HL-60 (cell line): ENCODE data around the gene TRAF4.
A peak's percentile ranks its signal among the peaks of the same experiment; 100 is the strongest.
"Not testable (repeated sequence)": the region's sequence is repeated elsewhere in the genome, so short reads cannot be mapped to it uniquely, and the experiment has no call there.

Experiments used
- DNase-seq, 2 experiments: peaks; one replicate each; pipeline ENCODE4 v3.0.0-alpha.2; 2010 to 2020; ENCODE audit warnings: low read depth in 1 of 2, low spot score in 1 of 2
- H3K27ac ChIP-seq: fragments of 250-450 bp; sonication (Bioruptor Pico); replicated peaks from 2 replicates; pipeline ENCODE4 v1.5.1; 2020; ENCODE audit warnings: mild to moderate bottlenecking, moderate library complexity
- H3K27me3 ChIP-seq: fragments of 250-450 bp; sonication (Bioruptor Pico); 2 replicates; pipeline ENCODE4 v1.5.1; 2021; ENCODE audit warnings: mild to moderate bottlenecking, moderate library complexity; ENCODE audit not compliant: insufficient read depth, poor library complexity, severe bottlenecking
- H3K4me3 ChIP-seq: replicated peaks from 2 replicates; pipeline ENCODE4 v1.5.1; 2011; ENCODE audit warnings: mild to moderate bottlenecking, control low read depth, low read length; ENCODE audit not compliant: insufficient read depth
- CTCF ChIP-seq: IDR thresholded peaks from one replicate; pipeline ENCODE4 v1.5.1; 2011; ENCODE audit warnings: low read length, control low read depth, inconsistent platforms; ENCODE audit not compliant: insufficient read depth
- GABPA ChIP-seq: IDR thresholded peaks from 2 replicates; pipeline ENCODE4 v1.6.1; 2012; ENCODE audit warnings: low read depth
- POLR2AphosphoS5 ChIP-seq: IDR thresholded peaks from 2 replicates; pipeline ENCODE4 v1.6.1; 2012; ENCODE audit warnings: low read depth
- SPI1 ChIP-seq: IDR thresholded peaks from 2 replicates; pipeline ENCODE4 v1.6.1; 2012; ENCODE audit warnings: low read depth, mild to moderate bottlenecking, borderline replicate concordance
- TF ChIP-seq, protein P1 (sequence below): IDR thresholded peaks from 2 replicates; pipeline ENCODE4 v1.6.1; 2012; ENCODE audit warnings: low read depth; ENCODE audit not compliant: insufficient replicate concordance

TRAF4 gene

GRCh38 chr17:28718333-28719020 is 25.3 kb upstream of the TRAF4 start:
- no peak for TF ChIP-seq GABPA
- no peak for TF ChIP-seq SPI1
- no peak for TF ChIP-seq CTCF
- no peak for TF ChIP-seq POLR2AphosphoS5
- TF ChIP-seq, protein P1, sequence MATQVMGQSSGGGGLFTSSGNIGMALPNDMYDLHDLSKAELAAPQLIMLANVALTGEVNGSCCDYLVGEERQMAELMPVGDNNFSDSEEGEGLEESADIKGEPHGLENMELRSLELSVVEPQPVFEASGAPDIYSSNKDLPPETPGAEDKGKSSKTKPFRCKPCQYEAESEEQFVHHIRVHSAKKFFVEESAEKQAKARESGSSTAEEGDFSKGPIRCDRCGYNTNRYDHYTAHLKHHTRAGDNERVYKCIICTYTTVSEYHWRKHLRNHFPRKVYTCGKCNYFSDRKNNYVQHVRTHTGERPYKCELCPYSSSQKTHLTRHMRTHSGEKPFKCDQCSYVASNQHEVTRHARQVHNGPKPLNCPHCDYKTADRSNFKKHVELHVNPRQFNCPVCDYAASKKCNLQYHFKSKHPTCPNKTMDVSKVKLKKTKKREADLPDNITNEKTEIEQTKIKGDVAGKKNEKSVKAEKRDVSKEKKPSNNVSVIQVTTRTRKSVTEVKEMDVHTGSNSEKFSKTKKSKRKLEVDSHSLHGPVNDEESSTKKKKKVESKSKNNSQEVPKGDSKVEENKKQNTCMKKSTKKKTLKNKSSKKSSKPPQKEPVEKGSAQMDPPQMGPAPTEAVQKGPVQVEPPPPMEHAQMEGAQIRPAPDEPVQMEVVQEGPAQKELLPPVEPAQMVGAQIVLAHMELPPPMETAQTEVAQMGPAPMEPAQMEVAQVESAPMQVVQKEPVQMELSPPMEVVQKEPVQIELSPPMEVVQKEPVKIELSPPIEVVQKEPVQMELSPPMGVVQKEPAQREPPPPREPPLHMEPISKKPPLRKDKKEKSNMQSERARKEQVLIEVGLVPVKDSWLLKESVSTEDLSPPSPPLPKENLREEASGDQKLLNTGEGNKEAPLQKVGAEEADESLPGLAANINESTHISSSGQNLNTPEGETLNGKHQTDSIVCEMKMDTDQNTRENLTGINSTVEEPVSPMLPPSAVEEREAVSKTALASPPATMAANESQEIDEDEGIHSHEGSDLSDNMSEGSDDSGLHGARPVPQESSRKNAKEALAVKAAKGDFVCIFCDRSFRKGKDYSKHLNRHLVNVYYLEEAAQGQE, result no peak
- peaks cover 7% of the 10 kb centered on the region for H3K27me3 ChIP-seq
- DNase-seq, result no peak
- no peak overlapping the region for H3K27ac ChIP-seq
- no peak overlapping the region for H3K4me3 ChIP-seq

DNA sequence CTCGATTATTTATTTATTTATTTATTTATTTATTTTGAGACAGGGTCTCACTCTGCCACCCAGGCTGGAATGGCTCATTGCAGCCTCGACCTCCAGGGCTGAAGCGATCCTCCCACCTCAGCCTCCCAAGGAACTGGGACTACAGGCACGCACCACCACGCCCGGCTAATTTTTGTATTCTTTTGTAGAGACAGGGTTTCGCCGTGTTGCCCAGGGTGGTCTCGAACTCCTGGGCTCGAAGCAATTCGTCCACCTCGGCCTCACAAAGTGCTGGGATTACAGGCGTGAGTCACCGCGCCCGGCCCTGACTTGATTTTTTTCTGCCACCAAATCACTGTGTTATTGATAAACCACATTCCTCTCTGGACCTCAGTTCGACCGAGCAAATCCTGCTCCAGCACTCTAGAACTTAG is 24.8 kb upstream of the TRAF4 start:
- Histone ChIP-seq H3K4me3 (peak overlapping the region; percentile 76), H3K27me3 (peaks cover 7% of the 10 kb centered on the region), H3K27ac (peak overlapping the region; percentile 96)
- no peak for DNase-seq
- TF ChIP-seq GABPA, result no peak

- peaks cover 7% of the 10 kb centered on the region for H3K27me3 ChIP-seq
- DNase-seq, result peak; percentile 38 to 55
- peak overlapping the region; percentile 96 for H3K27ac ChIP-seq
- TF ChIP-seq SPI1 (no peak), GABPA (no peak), CTCF (no peak), POLR2AphosphoS5 (no peak; the same call in 1 of the 2 replicates)
- TF ChIP-seq, protein P1, result peak; percentile 11
- peak overlapping the region; percentile 76 for H3K4me3 ChIP-seq
Observed at GRCh38 chr17:28720247-28720996, 23.4 kb upstream of the TRAF4 start.

DNA sequence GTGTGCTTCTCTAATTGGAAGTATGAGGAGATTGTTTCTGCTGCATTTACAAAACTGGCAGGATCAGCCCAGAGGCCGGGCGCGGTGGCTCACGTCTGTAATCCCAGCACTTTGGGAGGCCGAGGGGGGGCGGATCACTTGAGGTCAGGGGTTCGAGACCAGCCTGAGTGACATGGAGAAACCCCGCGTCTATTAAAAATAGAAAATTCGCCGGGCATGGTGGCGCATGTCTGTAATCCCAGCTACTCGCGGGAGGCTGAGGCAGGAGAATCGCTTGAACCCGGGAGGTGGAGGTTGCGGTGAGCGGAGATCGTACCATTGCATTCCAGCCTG is 22.8 kb upstream of the TRAF4 start:
- not testable (repeated sequence) for DNase-seq, H3K27me3 ChIP-seq
- peak overlapping the region; percentile 96 for H3K27ac ChIP-seq
- peak overlapping the region; percentile 76 for H3K4me3 ChIP-seq
